Measurements from ENCODE around the gene SPATC1L. TPM values are rescaled to one million over a fixed set of nuclear protein-coding genes. Genes with fewer than 3 reads are reported as not detected.

Gene SPATC1L
- total RNA-seq: 20.7 TPM in 1 of 2 replicates, not detected in the other

GRCh38 chr21:46183910-46184624 is at the start of gene SPATC1L:
Gene SPATC1L (minus strand): TSS chr21:46184459. CDS start chr21:46182816, 1,643 bp downstream.

GRCh38 chr21:46228345-46229051 is 44.2 kb upstream of the SPATC1L start, which contains the start of gene LSS:
Gene LSS (minus strand): TSS chr21:46228774. CDS start chr21:46228745, 29 bp downstream.

GRCh38 chr21:46155514-46156377 is 28.5 kb downstream of the SPATC1L start, which contains the start of gene FTCD:
Gene FTCD (minus strand): TSS chr21:46155579. CDS start chr21:46155523, 56 bp downstream.

Other genes with a start within 250 kb of the SPATC1L start
- 269 and 447 TPM in 2 replicates for gene COL6A1, start 202.7 kb downstream of the SPATC1L start, total RNA-seq
- gene COL6A2, start 86.3 kb downstream of the SPATC1L start, total RNA-seq: 187 and 256 TPM in 2 replicates
- not detected in 2 replicates for gene FTCD, start 28.9 kb downstream of the SPATC1L start, total RNA-seq
- gene LSS, start 44.3 kb upstream of the SPATC1L start, total RNA-seq: 66.0 and 103 TPM in 2 replicates
- gene MCM3AP, start 101.2 kb upstream of the SPATC1L start, total RNA-seq: 56.5 and 60.6 TPM in 2 replicates
- gene YBEY, start 101.9 kb upstream of the SPATC1L start, total RNA-seq: 11.1 and 21.6 TPM in 2 replicates
- gene C21orf58, start 139.4 kb upstream of the SPATC1L start, total RNA-seq: 2.9 and 10.3 TPM in 2 replicates
- gene PCNT, start 139.7 kb upstream of the SPATC1L start, total RNA-seq: 18.5 and 24.0 TPM in 2 replicates